GM12872 (cell line): ENCODE measurements around the gene MSL3B.

ENCODE experiments used
- TF ChIP-seq, protein P1 (sequence below): IDR thresholded peaks from 3 replicates; pipeline ENCODE4 v1.5.1; 2011; ENCODE audit warnings: low read depth, mild to moderate bottlenecking, low read length, moderate library complexity; ENCODE audit not compliant: insufficient read depth

Gene MSL3B

DNA sequence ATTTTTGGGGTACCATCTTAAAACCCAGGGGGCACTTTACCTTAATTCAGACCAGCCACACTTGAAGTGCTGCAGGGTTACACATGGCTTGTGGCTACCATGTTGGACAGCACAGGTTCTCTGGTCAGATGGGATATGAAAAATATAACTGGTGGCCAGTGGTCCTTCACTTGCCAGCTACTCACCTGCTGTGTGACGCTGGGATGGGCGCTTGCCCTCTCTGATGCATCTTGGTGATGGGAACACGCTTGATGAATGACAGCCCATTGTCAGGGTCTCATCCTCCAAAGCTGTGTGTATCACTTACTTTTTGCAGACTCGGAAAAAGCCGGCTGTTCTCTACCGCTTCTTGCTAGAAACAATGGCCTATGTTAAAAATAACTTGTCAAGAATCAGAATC is 36.3 kb downstream of the MSL3B start:
- TF ChIP-seq, protein P1, sequence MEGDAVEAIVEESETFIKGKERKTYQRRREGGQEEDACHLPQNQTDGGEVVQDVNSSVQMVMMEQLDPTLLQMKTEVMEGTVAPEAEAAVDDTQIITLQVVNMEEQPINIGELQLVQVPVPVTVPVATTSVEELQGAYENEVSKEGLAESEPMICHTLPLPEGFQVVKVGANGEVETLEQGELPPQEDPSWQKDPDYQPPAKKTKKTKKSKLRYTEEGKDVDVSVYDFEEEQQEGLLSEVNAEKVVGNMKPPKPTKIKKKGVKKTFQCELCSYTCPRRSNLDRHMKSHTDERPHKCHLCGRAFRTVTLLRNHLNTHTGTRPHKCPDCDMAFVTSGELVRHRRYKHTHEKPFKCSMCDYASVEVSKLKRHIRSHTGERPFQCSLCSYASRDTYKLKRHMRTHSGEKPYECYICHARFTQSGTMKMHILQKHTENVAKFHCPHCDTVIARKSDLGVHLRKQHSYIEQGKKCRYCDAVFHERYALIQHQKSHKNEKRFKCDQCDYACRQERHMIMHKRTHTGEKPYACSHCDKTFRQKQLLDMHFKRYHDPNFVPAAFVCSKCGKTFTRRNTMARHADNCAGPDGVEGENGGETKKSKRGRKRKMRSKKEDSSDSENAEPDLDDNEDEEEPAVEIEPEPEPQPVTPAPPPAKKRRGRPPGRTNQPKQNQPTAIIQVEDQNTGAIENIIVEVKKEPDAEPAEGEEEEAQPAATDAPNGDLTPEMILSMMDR = no peak

DNA sequence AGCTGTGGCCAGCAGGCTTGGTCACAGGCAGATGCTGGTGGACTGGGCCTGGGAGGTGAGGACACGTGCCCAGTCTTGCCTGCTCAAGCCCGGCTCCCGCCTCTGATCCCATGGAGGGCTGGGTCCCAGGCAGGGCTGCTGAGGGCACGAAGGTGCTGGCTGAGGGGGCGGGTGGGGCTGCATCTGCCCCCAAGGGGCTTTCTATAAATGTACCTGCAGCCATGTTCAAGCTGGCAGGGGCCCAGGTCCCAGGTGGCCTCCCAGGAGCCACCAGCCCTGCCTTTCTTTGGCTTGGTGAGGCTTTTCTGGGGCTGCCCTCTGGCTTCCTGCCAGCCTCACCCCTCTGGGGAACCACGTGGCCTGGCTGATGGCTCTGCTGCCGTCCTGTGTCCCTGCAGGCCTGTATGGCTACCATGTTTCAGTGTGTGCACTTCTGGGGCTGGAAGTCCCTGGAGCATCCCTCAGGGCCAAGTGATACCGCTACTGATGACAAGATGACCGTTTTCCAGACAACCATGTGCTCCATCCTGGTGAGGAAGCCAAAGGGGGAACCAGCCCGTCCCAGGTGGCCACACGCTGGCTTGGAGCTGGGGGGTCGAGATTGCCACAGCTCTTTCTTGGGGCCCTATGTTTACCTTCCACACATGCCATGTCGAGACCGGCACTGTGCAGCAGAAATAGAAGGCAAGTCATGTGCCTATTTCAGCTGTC is 37.0 kb downstream of the MSL3B start:
- TF ChIP-seq, protein P1 = no peak

DNA sequence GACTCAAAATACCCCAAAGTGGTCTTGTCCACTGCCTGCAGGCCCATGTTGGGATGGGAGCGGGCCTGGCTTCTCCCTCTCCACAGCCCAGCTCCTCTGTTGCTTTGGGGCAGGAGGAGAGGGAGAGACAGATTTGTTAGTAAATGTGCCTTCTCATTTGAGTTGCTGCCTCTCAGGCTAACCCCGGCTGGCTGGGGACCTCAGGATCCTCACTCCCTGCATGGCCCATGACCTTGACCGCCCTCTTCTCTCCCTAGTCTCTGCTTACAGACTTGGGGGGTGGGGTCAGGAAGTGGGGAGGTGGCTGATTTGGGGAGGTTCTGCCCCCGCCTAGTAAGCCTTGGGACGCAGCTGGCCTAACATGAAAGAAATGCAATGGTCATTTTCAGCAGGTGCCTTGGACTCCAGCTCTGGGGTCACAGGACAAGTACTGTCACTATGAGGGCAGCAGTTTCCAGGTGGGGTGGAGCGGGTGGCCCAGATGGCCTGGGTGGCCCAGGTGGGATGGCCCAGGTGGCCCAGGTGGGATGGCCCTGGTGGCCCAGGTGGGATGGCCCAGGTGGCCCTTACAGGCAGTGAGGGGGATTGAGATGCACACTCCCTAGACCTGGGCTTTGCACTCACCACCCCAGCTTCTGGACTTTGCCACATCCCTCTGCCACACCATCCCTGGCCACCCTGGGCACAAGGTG is 37.9 kb downstream of the MSL3B start:
- TF ChIP-seq, protein P1 = no peak

DNA sequence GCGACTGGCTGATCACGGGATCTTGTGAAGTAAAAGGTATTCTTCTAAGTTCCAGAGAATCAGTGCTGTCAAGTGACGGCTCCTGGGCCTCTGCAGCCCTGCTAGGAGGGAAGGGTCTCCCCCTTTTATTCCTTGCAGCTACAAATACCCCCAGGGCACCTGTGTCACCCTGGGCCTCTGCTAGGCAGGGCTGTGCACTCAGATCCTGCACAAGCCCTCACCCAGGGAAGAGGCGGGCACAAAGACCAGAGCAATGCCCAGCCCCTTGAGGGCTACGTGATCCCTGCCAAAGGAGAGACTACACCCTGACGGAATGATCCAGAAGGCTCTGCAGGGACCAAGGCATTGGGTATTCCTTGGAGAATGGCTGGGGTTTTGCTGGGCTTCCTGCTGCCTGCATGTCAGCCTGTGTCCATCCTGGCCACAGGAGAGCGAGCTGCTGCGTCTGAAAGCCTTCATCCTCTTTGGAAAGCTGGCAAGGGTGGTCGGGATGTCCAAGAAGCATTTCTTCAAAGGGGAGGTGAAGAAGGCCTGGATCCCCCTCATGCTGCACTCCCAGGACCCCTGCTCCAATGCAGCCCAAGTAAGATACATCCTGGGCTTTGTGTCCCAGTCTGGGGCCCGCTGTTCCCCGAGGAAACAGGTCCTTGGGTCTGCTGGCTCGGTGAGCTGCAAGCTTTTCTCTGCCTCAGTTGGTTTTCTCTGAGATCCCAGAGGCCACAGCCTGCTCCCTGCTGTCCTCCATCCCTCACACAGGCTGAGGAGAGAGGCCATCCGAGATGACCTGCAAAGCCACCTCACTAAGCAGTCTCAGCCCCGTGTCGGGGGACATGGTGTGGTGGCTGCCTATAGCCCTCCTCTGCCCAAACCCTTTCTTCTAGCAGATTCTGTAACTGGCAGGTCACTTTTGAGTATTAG is 38.7 kb downstream of the MSL3B start:
- TF ChIP-seq, protein P1 = no peak

DNA sequence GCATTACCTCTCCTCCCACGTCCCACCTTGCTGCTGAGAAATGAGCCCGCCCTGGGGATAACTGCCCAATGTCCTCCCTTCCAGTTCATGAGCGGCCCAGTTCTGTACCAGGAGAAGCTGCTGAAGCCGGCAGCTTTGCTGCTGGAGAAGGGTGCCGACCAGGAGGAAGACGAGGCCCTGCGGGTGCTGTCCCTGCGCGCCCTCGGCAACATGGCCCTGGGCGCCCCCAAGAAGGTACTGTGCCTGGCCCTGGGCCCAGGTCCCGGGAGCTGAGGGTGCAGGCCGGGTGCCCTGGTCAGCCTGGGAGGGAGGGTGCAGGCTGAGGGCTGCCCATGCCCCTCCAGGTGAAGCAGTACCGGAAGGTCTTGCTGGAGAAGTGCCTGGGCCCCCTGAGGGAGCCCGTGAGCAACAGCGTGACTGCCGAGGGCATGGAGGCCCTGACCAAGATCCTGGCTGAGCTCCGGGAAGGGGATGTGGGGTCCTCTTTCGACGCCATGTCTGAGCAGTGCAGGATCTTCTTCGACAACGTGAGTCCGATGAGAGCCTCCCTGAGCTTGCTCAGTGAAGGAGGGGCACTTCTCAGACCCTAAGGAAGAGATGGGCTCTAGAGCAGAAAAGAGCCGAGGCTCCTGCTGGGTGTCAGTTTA is 39.5 kb downstream of the MSL3B start:
- TF ChIP-seq, protein P1 = no peak

DNA sequence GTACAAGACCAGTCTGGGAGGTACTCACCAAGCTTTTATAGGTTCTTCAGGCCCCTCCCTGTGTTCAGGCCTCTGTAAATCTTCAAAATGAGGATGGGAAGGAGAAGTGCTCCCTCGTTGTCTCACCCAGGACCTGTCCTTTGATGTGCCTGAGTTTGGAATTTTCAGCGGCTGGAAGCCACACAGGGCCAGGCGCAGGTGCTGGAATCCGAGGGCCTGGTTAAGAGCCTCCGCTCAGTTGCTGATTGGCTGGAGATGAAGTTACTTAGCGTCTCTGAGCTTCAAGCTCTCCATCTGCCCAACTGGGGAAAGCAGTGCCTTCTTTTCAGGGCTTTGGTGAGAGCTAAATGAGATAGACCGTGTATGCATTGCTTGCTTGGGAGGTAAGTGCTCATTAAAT is 43.8 kb downstream of the MSL3B start:
- TF ChIP-seq, protein P1 = no peak

DNA sequence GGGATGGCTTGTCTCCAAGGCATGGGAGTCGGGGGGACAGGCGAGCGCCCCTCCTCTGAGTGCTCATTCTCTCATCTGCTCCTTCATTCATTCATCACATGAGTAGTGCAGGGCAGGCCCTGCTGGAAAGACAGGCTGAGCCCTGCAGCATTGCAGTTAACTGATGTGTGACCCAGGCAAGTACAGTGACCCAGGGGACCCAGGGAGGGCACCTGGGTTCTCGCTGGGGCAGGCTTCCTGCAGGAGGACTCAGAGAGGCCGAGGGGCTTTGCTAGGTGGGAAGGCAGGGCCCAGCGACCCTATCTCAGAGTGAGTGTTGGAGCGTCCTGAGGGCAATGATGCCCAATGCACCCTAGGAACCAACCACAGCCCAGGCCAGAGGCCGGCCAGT is 44.5 kb downstream of the MSL3B start:
- TF ChIP-seq, protein P1 = no peak
